ENCODE results near the gene KRTAP5-10.
A peak's percentile ranks its signal among the peaks of the same experiment; 100 is the strongest.
"Not testable (repeated sequence)": the region's sequence is repeated elsewhere in the genome, so short reads cannot be mapped to it uniquely, and the experiment has no call there.

The KRTAP5-10 gene

DNA sequence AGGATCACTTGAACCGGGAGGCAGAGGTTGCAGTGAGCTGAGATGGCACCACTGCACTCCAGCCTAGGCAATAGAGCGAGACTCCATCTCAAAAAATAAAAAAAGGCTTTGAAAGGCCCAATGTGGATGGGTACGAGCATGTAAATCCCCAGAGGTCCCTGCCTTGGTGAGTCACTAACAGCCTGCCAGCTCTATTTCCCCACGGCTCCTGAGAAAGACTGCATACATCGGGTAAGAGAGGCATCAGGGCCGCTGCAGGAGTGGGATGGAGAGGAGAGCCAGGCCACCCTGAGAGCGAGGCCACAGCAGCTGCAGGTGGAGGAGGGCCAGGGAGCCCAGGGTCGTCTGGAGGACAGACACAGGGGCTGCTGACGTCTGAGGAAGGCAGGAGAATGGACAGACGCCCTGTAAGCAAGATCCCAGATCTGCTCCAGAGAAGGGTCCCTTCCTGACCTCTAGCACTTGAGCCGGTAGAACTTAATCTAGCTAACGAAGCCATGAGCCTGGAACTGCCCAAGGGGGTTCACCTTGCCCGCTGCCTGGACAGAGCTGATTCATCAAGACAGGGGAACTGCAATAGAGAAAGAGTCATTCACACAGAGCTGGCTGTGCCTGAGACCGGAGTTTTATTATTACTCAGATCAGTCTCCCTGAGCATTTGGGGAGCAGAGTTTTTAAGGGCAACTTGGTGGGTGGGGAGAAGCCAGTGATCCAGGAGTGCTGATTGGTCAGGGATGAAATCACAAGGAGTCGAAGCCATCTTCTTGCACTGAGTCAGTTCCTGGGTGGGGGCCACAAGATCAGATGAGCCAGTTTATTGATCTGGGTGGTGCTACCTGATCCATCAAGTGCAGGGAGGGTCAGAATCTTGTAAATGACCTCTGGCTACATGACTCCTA, 22.2 kb upstream of the KRTAP5-10 start:
- DNase-seq (ENCODE audit: low read depth) = no peak

DNA sequence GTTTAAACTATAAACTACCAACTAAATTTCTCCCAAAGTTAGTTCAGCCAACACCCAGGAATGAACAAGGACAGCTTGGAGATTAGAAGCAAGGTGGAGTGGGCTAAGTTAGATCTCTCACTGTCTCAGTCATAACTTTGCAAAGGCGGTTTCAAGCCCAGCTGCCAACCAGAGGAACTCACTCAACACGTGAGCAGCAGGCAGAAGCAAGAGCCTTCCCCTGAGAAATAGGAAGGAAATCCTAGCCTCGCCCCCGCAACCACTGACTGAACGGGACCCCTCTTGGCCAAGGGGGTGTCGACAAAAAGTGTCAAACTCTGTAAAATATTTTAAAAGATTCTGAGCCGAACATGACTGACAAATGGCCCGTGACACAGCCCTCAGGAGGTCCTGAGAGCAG, 21.5 kb upstream of the KRTAP5-10 start:
- no peak for DNase-seq (ENCODE audit: low read depth)

DNA sequence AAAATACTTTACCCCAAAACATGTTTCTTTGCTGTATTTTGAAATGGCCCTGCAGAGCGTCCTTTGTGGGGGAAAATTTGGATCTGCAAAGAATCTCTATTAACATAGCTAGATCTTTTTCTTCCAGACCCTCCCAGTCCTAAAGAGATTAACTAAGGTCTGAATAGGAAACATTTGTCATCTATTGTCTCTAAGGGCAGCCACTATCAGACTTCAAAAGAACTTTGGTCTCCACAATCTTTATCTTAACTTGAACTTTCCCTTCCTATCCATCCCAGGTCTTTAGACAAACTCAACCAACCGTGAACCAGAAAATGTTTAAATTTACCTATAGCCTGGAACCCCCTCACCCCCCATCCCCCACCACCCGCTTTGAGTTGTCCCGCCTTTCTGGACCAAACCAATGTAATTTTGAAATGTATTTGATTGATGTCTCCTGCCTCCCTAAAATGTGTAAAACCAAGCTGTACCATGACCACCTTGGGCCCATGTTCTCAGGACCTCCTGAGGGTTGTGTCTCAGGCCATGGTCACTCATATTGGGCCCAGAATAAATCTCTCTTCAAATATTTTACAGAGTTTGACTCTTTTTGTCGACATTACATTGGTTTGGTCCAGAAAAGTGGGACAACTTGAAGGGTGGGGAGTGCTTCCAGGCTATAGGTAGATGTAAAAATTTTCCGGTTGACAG, 20.7 kb upstream of the KRTAP5-10 start:
- DNase-seq (ENCODE audit: low read depth) = no peak

DNA sequence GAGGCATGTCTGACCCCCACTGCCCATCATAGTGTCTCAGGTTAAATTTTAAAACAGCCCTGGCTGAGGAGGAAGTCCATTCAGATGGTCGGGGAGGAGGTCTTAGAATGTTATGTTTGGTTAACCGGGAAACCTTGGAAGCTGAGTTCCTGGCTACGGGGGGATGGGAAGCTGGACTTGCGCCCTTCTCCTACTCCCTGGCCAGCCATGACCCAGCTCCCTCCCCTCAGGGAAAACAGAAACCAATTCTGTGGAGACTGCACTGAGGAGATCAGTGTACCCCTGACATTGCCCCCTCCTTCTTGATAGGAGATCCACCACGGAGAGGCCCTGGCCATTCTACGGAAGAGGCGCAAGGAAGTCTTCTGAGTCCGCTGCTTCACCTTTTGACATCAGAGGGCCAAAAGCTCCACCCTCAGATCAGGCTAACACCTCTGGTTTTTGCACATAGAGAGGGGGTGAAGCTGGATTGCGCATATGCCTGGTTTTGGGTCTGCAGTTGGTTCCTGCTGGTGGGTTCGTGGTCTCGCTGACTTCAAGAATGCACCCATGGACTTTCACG, 19.9 kb upstream of the KRTAP5-10 start:
- DNase-seq (ENCODE audit: low read depth) = no peak

DNA sequence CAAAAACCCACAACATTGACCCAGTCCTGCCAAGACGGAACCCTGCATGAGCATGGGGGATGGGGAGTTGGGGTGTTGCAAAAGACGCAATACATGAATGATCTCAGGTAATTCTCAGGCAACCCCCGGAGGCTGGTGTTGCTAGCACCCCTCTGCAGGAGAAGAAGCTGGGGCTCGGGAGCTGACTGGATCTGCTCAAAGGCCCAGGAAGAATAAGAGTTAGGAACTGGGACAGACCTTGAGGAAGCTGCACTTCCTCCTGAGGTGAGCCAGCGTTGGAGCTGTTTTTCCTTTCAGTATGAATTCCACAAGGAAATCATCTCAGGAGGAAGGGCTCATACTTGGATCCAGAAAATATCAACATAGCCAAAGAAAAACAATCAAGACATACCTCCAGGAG, 17.2 kb upstream of the KRTAP5-10 start, which contains the start of gene KRTAP5-9:
Gene KRTAP5-9, plus strand, starts transcription at position 301 of the 400 bp plus-strand sequence. CDS start 238 bp downstream, outside the sequence.
- DNase-seq (ENCODE audit: low read depth) = no peak

DNA sequence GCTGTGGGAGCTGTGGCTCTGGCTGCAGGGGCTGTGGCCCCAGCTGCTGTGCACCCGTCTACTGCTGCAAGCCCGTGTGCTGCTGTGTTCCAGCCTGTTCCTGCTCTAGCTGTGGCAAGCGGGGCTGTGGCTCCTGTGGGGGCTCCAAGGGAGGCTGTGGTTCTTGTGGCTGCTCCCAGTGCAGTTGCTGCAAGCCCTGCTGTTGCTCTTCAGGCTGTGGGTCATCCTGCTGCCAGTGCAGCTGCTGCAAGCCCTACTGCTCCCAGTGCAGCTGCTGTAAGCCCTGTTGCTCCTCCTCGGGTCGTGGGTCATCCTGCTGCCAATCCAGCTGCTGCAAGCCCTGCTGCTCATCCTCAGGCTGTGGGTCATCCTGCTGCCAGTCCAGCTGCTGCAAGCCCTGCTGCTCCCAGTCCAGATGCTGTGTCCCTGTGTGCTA, 16.6 kb upstream of the KRTAP5-10 start:
- DNase-seq (ENCODE audit: low read depth) = no peak

DNA sequence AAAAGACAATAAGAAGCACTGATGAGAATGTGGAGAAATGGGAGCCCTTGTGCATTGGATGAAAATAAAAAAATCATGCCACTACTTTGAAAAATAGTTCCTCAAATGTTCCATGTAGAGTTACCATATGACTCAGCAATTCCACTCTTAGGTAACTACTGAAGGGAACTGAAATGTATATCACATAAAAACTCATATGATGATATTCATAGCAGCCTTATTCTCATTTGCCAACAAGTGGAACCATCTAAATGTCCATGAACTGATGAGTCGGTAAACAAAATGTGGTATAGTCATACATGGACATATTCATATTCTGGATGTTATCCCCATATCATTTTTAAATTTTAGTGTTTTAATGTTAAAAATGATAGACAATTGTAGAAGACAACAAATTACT, 13.7 kb upstream of the KRTAP5-10 start:
- no peak for DNase-seq (ENCODE audit: low read depth)

DNA sequence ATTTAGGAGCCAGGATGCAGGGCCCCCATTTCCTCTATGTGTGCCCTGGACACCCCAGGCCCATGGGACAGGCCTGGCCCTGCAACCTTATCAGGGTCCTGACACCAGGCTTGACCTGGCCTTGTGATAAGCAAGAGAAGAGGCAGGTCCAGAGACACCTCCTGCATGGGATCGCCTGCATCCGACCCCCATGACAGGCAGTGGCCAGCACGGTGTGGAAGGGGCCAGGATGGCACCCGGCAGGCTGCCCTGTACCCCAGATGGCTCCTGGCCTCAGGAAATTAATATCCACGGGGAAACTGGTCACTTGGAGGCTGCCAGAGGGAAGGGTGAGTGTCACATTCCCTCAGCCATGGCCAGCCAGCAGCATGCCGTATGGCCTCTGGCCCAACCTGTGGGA, 10.4 kb upstream of the KRTAP5-10 start:
- DNase-seq (ENCODE audit: low read depth) = no peak

DNA sequence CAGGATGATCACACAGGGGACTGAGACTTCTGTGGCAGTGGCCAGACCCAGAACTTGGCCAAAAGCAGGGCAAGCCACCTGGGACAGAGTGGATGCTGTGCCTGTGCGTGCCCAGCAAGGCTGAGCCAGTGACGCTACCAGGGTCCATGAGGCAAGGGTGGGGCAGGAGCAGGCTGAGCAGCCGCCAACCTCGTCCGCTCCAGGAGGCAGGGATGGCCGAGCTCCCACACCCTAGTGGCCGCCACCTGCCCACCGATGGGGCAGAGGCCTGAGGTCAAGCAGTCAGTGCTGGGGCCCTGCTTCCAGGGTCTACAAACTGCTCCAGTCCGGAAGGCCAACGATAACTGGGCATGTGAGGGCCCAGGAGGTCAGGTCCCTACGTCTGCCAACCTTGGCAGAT, 9.9 kb upstream of the KRTAP5-10 start:
- DNase-seq (ENCODE audit: low read depth) = no peak

DNA sequence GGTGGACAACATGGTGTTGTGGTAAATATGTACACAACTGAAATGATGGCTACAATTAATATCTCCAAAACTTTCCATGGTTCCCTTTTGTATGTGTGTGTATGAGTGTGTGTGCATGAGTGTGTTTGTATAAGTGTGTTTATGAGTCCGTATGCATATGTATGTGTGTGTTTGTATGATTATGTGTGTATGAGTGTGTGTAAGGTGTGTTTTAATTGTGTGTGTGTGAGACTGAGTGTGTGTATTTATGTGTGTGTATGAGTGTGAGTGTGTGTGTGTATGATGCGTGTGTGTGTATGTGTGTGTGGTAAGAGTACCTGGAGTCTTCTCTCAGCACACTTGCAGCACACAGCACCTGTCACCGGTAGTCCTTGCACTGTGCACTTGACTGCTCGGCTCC, 9.3 kb upstream of the KRTAP5-10 start:
- no peak for DNase-seq (ENCODE audit: low read depth)

DNA sequence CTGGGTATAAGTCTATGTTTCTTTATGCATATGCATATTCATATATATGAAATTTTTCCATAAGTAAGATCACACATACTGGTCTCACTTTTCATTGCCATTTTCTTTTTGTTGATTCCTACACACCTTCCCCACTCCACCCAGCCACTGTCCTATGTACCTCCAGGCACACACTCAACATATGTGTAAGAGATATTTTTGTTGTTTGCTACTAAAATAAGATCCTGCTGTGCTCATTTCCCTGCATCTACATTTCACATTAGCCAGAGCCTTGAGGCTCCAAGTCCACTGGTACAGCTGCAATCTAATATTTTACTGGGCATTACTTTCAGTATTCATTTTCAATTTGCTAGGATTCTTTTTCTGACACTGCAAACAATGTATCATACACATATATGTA, 8.1 kb upstream of the KRTAP5-10 start:
- DNase-seq (ENCODE audit: low read depth) = no peak

DNA sequence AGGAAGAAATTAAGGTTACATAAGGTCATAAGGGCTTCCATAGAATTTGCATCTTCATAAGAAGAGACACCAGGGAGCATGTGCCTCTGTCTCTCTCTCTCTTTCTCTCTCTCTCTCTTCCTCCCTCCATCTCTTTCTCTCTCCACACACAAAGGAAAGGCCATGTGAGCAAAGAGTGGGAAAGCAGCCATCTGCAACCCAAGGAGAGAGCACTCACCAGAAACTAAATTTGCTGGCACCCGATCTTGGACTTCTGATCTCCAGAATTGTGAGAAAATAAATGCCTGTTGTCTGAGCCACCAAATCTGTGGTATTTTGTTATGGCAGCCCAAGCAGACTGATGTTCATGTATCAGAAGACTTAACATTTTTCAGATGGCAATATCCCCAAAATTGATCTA, 6.4 kb upstream of the KRTAP5-10 start:
- DNase-seq (ENCODE audit: low read depth) = no peak

DNA sequence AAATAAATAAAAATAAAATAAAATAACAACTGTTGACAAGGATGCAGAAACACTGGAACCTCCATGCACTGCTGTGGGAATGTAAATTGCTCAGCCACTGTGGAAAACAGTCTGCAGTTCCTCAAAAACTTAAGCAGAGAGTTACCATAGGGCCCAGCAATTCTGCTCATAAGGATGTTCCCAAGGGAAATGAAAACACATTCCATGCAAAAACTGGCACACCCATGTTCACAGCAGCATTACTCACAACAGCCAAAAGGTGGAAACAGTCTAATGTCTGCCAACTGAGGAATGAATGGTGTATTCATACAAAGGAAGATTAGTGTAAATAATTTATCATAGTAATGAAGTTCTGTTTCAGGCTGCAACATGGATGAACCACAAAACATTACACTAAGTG, 3.2 kb upstream of the KRTAP5-10 start:
- no peak for DNase-seq (ENCODE audit: low read depth)

DNA sequence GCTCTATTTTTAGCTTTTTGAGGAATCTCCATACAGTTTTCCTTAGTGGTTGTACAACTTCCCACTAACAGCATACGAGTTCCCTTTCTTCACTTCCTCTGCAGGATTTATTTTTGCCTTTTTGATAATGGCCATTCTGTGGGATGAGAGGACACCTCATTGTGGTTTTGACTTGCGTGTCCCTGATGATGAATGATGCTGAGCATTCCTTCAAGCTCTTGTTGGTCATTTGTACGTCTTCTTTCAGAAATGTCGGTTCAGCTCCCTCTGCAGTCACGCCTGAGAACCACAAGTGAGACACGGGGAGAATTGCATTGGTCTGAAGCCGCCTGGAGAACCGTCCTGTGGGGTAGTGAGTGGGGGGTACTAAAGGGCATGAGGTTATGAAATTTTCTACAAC, 2.0 kb upstream of the KRTAP5-10 start:
- DNase-seq (ENCODE audit: low read depth) = peak; percentile 24

DNA sequence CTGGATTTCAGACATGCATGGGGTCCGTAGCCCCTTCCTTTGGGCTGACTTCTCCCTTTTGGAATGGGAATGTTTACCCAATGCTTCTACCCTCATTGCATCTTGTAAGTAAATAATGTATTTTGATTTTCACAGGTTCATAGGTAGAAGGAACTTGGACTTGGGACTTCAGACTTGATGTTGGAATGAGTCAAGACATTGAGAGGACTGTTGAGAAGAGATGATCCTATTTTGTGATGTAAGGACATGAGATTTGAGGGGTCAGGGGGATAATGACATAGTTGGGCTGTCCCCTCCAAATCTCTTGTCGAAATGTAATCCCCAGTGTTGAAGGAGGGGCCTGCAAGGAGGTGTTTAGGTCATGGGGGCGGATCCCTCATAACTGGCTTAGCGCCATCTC, 933 bp upstream of the KRTAP5-10 start:
- no peak for DNase-seq (ENCODE audit: low read depth)

DNA sequence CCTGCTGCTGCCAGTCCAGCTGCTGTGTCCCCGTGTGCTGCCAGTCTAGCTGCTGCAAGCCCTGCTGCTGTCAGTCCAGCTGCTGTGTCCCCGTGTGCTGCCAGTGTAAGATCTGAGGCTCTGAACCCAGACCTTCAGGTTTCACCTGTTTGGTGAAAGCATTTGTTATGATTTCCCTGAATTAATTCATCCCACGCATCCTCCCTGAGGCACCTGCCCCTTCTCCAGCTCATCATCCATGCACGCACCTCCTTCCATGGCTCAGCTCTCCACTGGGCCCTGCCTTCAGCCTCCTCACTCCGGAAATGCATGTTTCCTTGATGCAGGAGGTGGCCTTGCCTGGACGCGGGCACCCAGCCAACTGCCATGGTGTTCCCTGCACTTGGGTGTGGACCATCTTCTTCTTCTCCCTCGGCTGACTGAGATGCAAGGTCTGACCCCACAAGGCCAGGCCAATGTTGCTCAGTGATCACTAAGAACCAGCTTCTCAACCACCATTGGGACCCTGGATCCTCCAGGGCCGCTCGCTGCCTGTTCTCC, 788 bp downstream of the KRTAP5-10 start:
- DNase-seq (ENCODE audit: low read depth) = no peak

DNA sequence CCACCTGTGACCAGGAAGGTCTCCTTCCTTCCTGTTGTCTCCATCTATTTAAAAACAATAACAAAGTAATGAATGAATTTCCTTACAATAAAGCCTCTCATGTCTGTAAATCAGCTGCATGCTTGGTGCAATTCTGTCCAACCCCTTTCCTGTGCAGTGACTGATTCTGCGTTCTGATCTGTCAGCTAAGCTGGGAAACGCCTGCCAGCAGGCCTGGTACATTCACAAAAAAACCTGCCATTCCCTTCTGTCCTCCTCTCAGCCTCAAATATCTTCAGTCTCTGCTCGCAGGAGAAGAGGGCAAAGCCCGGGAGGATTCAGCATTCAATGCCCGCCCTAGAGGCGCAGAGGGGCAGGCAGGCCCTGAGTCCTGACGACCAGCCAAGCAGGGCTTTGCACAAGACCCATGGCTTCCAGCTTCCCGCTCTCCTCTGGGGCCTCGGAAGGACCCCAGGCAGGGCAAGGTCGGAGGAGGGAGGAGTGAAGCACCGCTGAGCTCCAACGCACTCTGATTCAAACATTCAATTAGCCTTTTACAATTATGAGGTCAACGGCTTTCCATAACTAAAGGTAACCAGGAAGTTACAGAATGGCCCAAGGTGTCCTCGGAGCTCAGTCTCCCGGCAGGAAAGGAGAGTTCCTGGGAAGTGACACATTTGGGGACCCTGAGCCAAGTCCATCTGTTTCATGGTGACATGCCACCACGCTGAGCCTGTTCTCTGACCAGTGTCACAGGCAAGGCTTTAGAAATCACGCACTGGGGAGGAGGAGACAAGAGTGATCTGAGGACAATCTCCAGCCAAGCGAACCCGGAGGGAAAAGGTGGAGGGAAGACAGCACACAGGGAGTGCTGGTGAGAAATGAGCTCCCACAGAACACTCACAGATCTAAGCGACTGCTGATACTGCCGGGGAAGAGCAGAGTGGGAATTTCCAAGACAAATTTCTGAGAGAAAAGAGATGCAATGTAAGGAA, 1.6 kb downstream of the KRTAP5-10 start:
- not testable (repeated sequence) for DNase-seq (ENCODE audit: low read depth)

DNA sequence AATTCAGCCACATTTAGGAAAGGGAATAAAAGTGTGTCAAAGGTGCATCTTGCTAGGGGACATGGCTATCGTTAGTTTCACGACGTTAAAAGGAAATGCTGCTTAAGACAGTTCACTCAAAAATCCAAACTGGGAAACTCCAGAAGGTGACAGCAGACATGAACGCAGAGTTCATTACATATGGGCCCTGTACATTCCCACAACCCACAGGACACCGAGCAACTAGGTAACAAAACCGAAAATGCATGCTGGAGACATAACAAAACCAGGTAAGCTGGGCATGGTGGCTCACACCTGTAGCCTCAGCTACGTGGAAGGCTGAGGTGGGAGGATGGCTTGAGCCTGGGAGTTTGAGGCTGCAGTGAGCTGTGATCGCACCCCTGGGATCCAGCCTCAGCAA, 2.3 kb downstream of the KRTAP5-10 start:
- DNase-seq (ENCODE audit: low read depth) = not testable (repeated sequence)

DNA sequence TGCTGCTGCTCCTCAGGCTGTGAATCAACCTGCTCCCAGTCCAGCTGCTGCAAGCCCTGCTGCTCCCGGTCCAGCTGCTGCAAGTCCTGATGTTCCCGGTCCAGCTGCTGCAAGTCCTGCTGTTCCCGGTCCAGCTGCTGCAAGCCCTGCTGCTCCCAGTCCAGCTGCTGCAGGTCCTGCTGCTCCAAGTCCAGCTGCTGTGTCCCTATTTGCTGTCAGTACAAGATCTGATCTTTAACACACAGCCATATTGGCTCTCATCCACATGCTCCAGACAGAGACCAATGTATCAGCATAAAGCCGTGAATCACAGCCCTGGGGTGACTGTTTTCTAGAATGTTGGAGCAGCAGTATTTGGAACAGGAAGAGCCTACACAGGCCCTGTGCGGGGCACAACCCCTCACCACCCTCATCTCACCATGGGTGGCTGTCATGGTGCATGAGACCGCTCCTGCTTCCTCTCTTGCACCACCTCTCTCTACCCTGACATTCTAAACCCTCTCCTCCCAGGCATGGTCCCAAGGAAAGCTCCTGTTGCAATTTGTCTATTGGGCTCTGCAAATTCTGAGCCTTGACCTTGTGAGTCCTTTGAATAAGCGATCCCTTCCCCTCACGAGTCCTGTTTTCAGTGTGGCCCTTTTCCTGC, 3.5 kb downstream of the KRTAP5-10 start:
- no peak for DNase-seq (ENCODE audit: low read depth)

DNA sequence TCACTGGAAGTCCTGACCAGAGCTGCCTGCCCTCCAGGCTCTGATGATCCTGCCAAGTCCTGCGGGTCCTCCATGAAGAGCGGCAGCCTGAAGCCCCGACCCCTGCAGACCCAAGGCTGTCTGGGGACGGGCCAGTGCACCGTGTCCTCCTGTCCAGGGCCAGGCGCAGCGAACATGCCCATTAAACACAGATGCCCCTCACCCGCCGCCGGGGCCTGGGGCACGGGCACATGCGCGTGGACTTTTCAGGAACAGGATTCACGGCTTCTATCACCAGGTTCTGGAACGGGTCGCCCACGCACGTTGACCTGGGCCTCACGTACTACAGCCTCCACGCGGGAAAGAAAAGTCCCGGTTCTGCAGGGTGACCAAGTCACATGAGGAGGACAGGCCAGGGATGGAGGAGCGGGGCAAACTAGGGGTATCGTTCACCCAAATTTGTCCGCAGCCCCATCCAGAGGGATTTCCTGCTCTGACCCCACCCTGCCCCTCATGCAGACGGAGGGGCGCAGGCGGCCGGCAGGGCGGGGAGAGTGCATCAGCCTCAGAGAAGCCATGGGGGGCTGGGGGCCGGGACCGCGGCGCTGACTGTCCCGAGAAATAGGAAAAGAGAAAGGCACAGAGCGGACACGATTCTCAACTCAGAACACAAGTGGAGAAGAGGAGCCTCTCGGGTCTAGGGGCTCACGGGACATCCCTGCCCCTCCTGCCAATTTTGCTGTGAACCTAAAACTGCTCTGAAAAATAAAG, 5.9 kb downstream of the KRTAP5-10 start:
- DNase-seq (ENCODE audit: low read depth) = not testable (repeated sequence)
